Heart left ventricle (tissue), 16 donors: ENCODE measurements around the gene KRTAP27-1. TPM values are rescaled to one million over a fixed set of nuclear protein-coding genes. Genes with fewer than 3 reads are reported as not detected.

Experiments used
- ATAC-seq, 4 donors: fragments of 200-7000 bp; cut with Tn5 transposase; one replicate each; pipeline ENCODE4 v1.9.1; 2020 to 2022; ENCODE audit warnings: moderate library complexity in 4 of 4, mild to moderate bottlenecking in 3 of 4, moderate number of reproducible peaks in 1 of 4
- DNase-seq, 5 donors: peaks; one replicate each; pipeline ENCODE4 v3.0.0-alpha.2; 2020
- H3K27ac ChIP-seq, 12 donors: fragments of 200-600 bp; sonication (generic) in 4 of 12; one replicate each; pipeline versions ENCODE4 v1.5.0 to v1.8.0; 2016 to 2022; ENCODE audit warnings: mild to moderate bottlenecking in 2 of 12
- H3K27me3 ChIP-seq, 9 donors: fragments of 200-600 bp; sonication (generic) in 2 of 9; one replicate each; pipeline versions ENCODE4 v1.5.1 to v1.8.0; 2016 to 2022; ENCODE audit warnings: mild to moderate bottlenecking in 3 of 9
- H3K36me3 ChIP-seq, 9 donors: fragments of 200-600 bp; sonication (generic) in 2 of 9; one replicate each; pipeline versions ENCODE4 v1.5.0 to v1.8.0; 2018 to 2022; ENCODE audit warnings: mild to moderate bottlenecking in 2 of 9
- H3K4me1 ChIP-seq, 12 donors: fragments of 200-600 bp; sonication (generic) in 4 of 12; one replicate each; pipeline versions ENCODE4 v1.5.0 to v1.8.0; 2016 to 2022; ENCODE audit warnings: mild to moderate bottlenecking in 3 of 12
- H3K4me3 ChIP-seq, 12 donors: fragments of 200-600 bp; sonication (generic) in 4 of 12; one replicate each; pipeline versions ENCODE4 v1.5.0 to v1.8.0; 2017 to 2022; ENCODE audit warnings: mild to moderate bottlenecking in 9 of 12, moderate library complexity in 4 of 12
- H3K9me3 ChIP-seq, 12 donors: fragments of 200-600 bp; sonication (generic) in 4 of 12; one replicate each; pipeline versions ENCODE4 v1.5.0 to v1.8.0; 2016 to 2022; ENCODE audit warnings: mild to moderate bottlenecking in 1 of 12
- POLR2A ChIP-seq, 2 donors: fragments of 450-650 bp; IDR thresholded peaks; one replicate each; pipeline ENCODE4 v1.6.1; 2017; ENCODE audit warnings: antibody characterized with exemption in 2 of 2, mild to moderate bottlenecking in 2 of 2, moderate library complexity in 2 of 2
- WGBS, 4 donors: extraction: QIAGEN DNeasy Blood & Tissue Kit in 2 of 4; methylation state at CpG; one replicate each; pipeline versions ENCODE4 v1.1.5 to v1.1.7; 2013 to 2018; 5-methylcytosine and 5-hydroxymethylcytosine counted together
- intact Hi-C, 10 donors: fragments of 100-400 bp; cut with DNase I; formaldehyde crosslinking; loops; one replicate each; pipeline versions ENCODE4 v1.11.1 to v1.14.2; 2022
- polyA plus RNA-seq, 2 donors: library from polyadenylated mRNA; stranded (reverse); fragments of 200-250 nt; gene quantifications; one replicate each; pipeline ENCODE4 v1.2.3, GENCODE V29; 2013
- total RNA-seq, 9 donors: library from RNA; depleted of rRNA in 2 of 9; stranded (reverse); fragments of >200 nt in 2 of 9; fragmentation: NEBNext Ultra II Directional in 3 of 9; extraction: Animal tissue kit (Norgen Biotek cat#: 25700) in 3 of 9; gene quantifications; one replicate each; pipeline versions ENCODE4 v1.1.0 to v1.2.4, GENCODE V29; 2016 to 2023
- TF ChIP-seq, protein P1 (sequence below), 12 donors: fragments of 200-600 bp; sonication (generic) in 4 of 12; IDR thresholded peaks; one replicate each; pipeline versions ENCODE4 v1.5.0 to v1.8.0; 2018 to 2022; ENCODE audit warnings: antibody characterized with exemption in 12 of 12, mild to moderate bottlenecking in 5 of 12
- donor health status: ischemic (EF 13 %, LVEDD 7.1; RV severe dilation, severe dysfunction).
- donor health status: healthy with polysubstance abuse.
- donor health status: DM: no; HTN: yes; CAD: no.
- donor health status: DM: no; HTN: no; CAD: no.
- donor health status: ischemic (EF 25% LVEDD 6.9; RV normal size, moderate dysfunction).
- donor health status: ischemic (EF 25% LVEDD 5.7; RV mildly dilated, moderate dysfunction).
- donor health status: healthy.
- donor health status: DM: yes; HTN: yes; CAD: no.
- donor health status: ischemic (EF 35%, LVEDD 5.7; RV mildly dilated, moderate dysfunction).
- donor health status: nonischemic (EF 11% LVEDD 7.7; RV severe dilation, severe dysfunction).
- donor health status: DM: yes; HTN: yes; CAD: no.
- donor health status: PGD.
- donor health status: ischemic (EF 29% LVEDD 5.4; RV normal size, mild dysfunction).
- donor health status: nonischemic (EF 23%, LVEDD 6.1; RV moderate dilation, normal function).

KRTAP27-1 gene
- total and polyA plus RNA-seq, 11 donors = not detected

DNA sequence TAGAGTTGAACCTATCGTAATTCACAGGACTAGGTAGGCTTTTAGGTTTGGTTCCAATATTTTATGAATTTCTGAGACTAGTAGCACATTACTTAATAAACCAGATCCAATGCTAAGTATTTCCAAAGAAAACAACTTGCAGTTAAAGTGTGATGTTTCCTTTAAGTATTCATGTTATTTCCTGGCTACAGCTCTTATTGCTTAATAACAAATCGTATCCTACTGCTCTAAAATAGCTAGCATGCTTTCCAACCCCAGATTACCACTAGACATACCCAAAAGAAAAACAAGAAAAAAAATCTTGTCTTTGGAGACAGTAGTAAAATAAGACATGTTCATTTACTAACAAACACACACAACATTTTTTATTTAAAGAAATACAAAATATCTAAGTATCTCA is 898 bp downstream of the KRTAP27-1 start:
- no peak overlapping the region for H3K27ac ChIP-seq
- H3K36me3 ChIP-seq = no peaks in the 10 kb centered on the region
- WGBS, 4 donors = 52 to 68% (median 58%) methylated on average over 2 of the region's 2 CpGs
- no peaks in the 10 kb centered on the region for H3K27me3 ChIP-seq
- DNase-seq = no peak
- H3K4me3 ChIP-seq = no peak overlapping the region
- H3K9me3 ChIP-seq = no peaks in the 10 kb centered on the region
- H3K4me1 ChIP-seq = no peaks in the 10 kb centered on the region
- intact Hi-C loops = no loop called here
- no peak for ATAC-seq
- no peak for TF ChIP-seq POLR2A (IDR thresholded peaks at IDR 0.05)
- TF ChIP-seq, protein P1, sequence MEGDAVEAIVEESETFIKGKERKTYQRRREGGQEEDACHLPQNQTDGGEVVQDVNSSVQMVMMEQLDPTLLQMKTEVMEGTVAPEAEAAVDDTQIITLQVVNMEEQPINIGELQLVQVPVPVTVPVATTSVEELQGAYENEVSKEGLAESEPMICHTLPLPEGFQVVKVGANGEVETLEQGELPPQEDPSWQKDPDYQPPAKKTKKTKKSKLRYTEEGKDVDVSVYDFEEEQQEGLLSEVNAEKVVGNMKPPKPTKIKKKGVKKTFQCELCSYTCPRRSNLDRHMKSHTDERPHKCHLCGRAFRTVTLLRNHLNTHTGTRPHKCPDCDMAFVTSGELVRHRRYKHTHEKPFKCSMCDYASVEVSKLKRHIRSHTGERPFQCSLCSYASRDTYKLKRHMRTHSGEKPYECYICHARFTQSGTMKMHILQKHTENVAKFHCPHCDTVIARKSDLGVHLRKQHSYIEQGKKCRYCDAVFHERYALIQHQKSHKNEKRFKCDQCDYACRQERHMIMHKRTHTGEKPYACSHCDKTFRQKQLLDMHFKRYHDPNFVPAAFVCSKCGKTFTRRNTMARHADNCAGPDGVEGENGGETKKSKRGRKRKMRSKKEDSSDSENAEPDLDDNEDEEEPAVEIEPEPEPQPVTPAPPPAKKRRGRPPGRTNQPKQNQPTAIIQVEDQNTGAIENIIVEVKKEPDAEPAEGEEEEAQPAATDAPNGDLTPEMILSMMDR (IDR thresholded peaks at IDR 0.05) = no peak

DNA sequence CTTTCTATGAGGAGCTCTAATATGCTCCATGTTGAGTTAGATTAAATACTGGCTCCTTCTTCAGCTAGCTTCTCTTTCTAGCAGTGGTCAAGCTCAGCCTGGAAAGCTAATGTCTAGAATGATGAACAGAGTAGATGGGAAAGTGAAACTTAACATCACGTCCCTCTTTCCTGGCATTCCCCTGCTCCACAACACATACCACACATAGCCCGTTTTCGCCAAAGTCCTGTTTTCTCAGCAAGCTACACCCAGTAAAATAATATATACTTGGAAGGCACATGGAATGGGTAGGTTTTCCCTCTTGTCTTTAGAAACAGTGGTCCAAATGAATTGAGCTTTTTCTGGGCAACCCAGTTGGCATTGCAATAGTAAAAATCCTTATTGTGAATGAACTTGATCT is 3.8 kb downstream of the KRTAP27-1 start:
- no peak for ATAC-seq
- intact Hi-C loops = no loop called here

DNA sequence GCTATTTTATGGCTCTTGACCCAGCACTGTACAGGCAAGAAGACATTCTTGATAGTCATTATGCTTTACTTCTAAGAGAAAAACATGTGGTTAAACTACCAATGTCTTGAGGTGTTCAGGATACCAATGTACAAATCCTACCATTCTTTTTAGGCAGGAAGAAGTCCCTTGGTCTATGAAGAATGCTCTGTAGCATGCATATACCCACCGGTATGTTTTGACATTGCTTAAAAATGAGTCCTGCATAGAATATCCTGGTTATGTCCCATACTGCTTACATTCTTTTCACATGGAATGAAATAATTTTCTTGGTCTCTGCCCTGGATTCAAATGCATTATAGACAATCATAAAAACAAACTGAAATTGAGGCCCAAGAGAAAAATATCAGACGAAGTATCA is 4.8 kb downstream of the KRTAP27-1 start:
- no peak overlapping the region for H3K27ac ChIP-seq
- DNase-seq = no peak
- H3K9me3 ChIP-seq = no peaks in the 10 kb centered on the region
- intact Hi-C loops = no loop called here
- WGBS, 4 donors = 86 to 93% (median 87%) methylated on average over 2 of the region's 2 CpGs
- no peaks in the 10 kb centered on the region for H3K27me3 ChIP-seq
- no peaks in the 10 kb centered on the region for H3K4me1 ChIP-seq
- ATAC-seq = no peak
- no peaks in the 10 kb centered on the region for H3K36me3 ChIP-seq
- TF ChIP-seq, protein P1 (IDR thresholded peaks at IDR 0.05) = no peak
- no peak for TF ChIP-seq POLR2A (IDR thresholded peaks at IDR 0.05)
- no peak overlapping the region for H3K4me3 ChIP-seq

More for the DNA sequence above, 3.8 kb downstream of the KRTAP27-1 start:
- WGBS, 4 donors = 74 to 86% (median 80%) methylated on average over 3 of the region's 3 CpGs
- Histone ChIP-seq H3K4me3 (no peak overlapping the region), H3K9me3 (no peaks in the 10 kb centered on the region), H3K27me3 (no peaks in the 10 kb centered on the region), H3K4me1 (no peaks in the 10 kb centered on the region), H3K36me3 (no peaks in the 10 kb centered on the region), H3K27ac (no peak overlapping the region)
- DNase-seq = no peak
- no peak for TF ChIP-seq POLR2A (IDR thresholded peaks at IDR 0.05)
- TF ChIP-seq, protein P1 (IDR thresholded peaks at IDR 0.05) = no peak

DNA sequence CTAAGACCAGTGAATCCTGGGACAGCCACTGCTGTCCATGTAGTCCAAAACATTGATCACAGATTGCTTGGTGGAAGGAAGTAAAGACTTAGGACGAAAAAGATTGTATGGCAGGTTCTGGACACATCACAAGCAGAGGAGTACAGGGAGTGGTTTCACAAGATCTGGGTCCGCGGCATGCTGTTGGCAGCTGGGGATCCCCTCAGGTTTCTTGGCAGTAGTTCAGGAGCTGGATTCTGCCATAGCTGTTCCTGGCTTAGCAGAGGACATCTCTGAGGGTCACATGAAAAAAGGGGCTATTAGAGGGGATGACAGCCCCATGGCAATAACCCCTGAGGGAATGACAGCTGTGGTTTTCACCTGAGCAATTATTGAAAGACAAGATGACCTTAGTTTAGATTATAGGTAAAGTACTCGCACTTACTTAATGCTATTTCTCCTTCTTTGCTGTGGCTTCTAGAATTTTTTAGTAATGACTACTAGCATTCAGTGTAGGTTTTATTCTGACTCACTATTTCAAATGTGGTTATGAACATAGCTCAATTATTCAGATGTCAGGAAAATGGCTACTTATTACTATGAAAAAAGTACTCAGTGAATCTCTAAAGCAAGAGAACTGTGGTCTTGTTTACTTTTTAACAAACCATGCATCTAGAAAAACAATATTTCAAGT is 8.2 kb downstream of the KRTAP27-1 start:
- H3K4me3 ChIP-seq = no peak overlapping the region
- H3K27ac ChIP-seq = no peak overlapping the region
- no peaks in the 10 kb centered on the region for H3K4me1 ChIP-seq
- intact Hi-C loops = no loop called here
- no peaks in the 10 kb centered on the region for H3K36me3 ChIP-seq
- no peaks in the 10 kb centered on the region for H3K27me3 ChIP-seq
- DNase-seq = no peak
- ATAC-seq = no peak
- WGBS, 4 donors = 68 to 88% (median 78%) methylated on average over 4 of the region's 4 CpGs
- H3K9me3 ChIP-seq = peaks cover 0 to 20% (median 4%) of the 10 kb centered on the region in 12 donors
- TF ChIP-seq POLR2A (IDR thresholded peaks at IDR 0.05) = no peak
- TF ChIP-seq, protein P1 (IDR thresholded peaks at IDR 0.05) = no peak
